Endodermal cell (in vitro differentiated cells): ENCODE data around the gene CCT6A. TPM values are rescaled to one million over a fixed set of nuclear protein-coding genes. Genes with fewer than 3 reads are reported as not detected.
"Not testable (repeated sequence)": the region's sequence is repeated elsewhere in the genome, so short reads cannot be mapped to it uniquely, and the experiment has no call there.

ENCODE experiments used
- DNase-seq: peaks from one replicate; pipeline ENCODE4 v3.0.0-alpha.2; 2017
- H3K27ac ChIP-seq: 2 replicates; pipeline ENCODE4 v1.5.1; 2013; ENCODE audit warnings: mild to moderate bottlenecking, low read depth, low read length, moderate library complexity
- H3K27me3 ChIP-seq: 2 replicates; pipeline ENCODE4 v1.6.1; 2013; ENCODE audit warnings: mild to moderate bottlenecking, low read length, moderate library complexity; ENCODE audit not compliant: insufficient read depth, control insufficient read depth, poor library complexity, severe bottlenecking
- H3K36me3 ChIP-seq: 2 replicates; pipeline ENCODE4 v1.7.0; 2013; ENCODE audit warnings: mild to moderate bottlenecking, low read length, moderate library complexity; ENCODE audit not compliant: control insufficient read depth, insufficient read depth
- H3K4me1 ChIP-seq: one replicate; pipeline ENCODE4 v1.7.0; 2013; ENCODE audit warnings: low read length; ENCODE audit not compliant: control insufficient read depth, insufficient read depth
- H3K4me3 ChIP-seq: 2 replicates; pipeline ENCODE4 v1.5.1; 2013; ENCODE audit warnings: mild to moderate bottlenecking, low read length, moderate library complexity
- H3K9ac ChIP-seq: 2 replicates; pipeline ENCODE4 v1.6.1; 2013; ENCODE audit warnings: mild to moderate bottlenecking, low read length, moderate library complexity; ENCODE audit not compliant: poor library complexity, severe bottlenecking; ENCODE audit errors: extremely low read depth
- H3K9me3 ChIP-seq: 2 replicates; pipeline ENCODE4 v1.6.1; 2013; ENCODE audit warnings: mild to moderate bottlenecking, low read length, moderate library complexity; ENCODE audit not compliant: control insufficient read depth
- H3K27ac Mint-ChIP-seq: 2 replicates; pipeline ENCODE4 v1.8.0; 2020; ENCODE audit warnings: mixed read lengths
- H3K27me3 Mint-ChIP-seq: 2 replicates; pipeline ENCODE4 v1.8.0; 2021; ENCODE audit warnings: mild to moderate bottlenecking, mixed read lengths; ENCODE audit not compliant: insufficient read depth
- H3K36me3 Mint-ChIP-seq: 2 replicates; pipeline ENCODE4 v1.8.0; 2020; ENCODE audit warnings: low read depth, mixed read lengths
- H3K4me1 Mint-ChIP-seq: 2 replicates; pipeline ENCODE4 v1.8.0; 2020; ENCODE audit warnings: mixed read lengths
- H3K4me3 Mint-ChIP-seq: 2 replicates; pipeline ENCODE4 v1.8.0; 2020; ENCODE audit warnings: mild to moderate bottlenecking, moderate library complexity, mixed read lengths
- H3K9me3 Mint-ChIP-seq: 2 replicates; pipeline ENCODE4 v1.8.0; 2020; ENCODE audit warnings: mild to moderate bottlenecking, mixed read lengths
- CTCF ChIP-seq: fragments of 200-600 bp; sonication (generic); conservative IDR thresholded peaks from 2 replicates; pipeline ENCODE4 v1.5.0; 2021; ENCODE audit warnings: antibody characterized with exemption, mild to moderate bottlenecking
- WGBS, 2 experiments: methylation state at CpG; one replicate each; pipeline versions ENCODE4 v1.1.5 to v1.1.7; 2013; ENCODE audit warnings: missing lambda C conversion rate in 2 of 2, mixed read lengths in 1 of 2; ENCODE audit not compliant: insufficient coverage in 1 of 2, insufficient read length in 1 of 2; 5-methylcytosine and 5-hydroxymethylcytosine counted together
- total RNA-seq, 2 donors: library from RNA; stranded (reverse); fragmentation: NEBNext Ultra II Directional in 1 of 2; extraction: Animal tissue kit (Norgen Biotek cat#: 25700) in 1 of 2; gene quantifications; 2 replicates in 1 of 2; 3 replicates in 1 of 2; pipeline ENCODE4 v1.2.1, GENCODE V29; 2021

Gene CCT6A
- total RNA-seq, 2 donors from 2014 or later = 225 to 230 TPM

GRCh38 chr7:56092789-56093531, 41.4 kb downstream of the CCT6A start, which contains the start of gene PHKG1:
TSS of gene PHKG1 (minus strand) at chr7:56092952. CDS start at chr7:56088941, 4,011 bp downstream.
- Mint-ChIP-seq H3K9me3 (peaks cover 22% of the 10 kb centered on the region), H3K4me3 (no peak within 1 kb of the TSS), H3K27ac (no peak within 1 kb of the TSS), H3K4me1 (no peaks in the 10 kb centered on the region), H3K27me3 (no peaks in the 10 kb centered on the region), H3K36me3 (peaks cover 7% of the 10 kb centered on the region)
- DNase-seq = peak; percentile 80
- Histone ChIP-seq H3K27ac (no peak within 1 kb of the TSS), H3K4me1 (no peaks in the 10 kb centered on the region), H3K9me3 (no peaks in the 10 kb centered on the region), H3K27me3 (no peaks in the 10 kb centered on the region), H3K9ac (no peak within 1 kb of the TSS), H3K4me3 (no peak within 1 kb of the TSS), H3K36me3 (no peaks in the 10 kb centered on the region)
- peak; percentile 63 for TF ChIP-seq CTCF
- 86 to 92% methylated on average over 14 to 19 of the region's 19 CpGs for WGBS, 2 experiments

GRCh38 chr7:56097700-56098099, 46.1 kb downstream of the CCT6A start:
- H3K36me3 ChIP-seq = peaks cover 34% of the 10 kb centered on the region
- H3K4me3 Mint-ChIP-seq = no peak overlapping the region
- no peaks in the 10 kb centered on the region for H3K4me1 Mint-ChIP-seq
- H3K36me3 Mint-ChIP-seq = no peaks in the 10 kb centered on the region
- 88 to 90% methylated on average over 4 to 5 of the region's 5 CpGs for WGBS, 2 experiments
- no peak overlapping the region for H3K27ac ChIP-seq
- H3K9ac ChIP-seq = no peak overlapping the region
- no peak overlapping the region for H3K4me3 ChIP-seq
- no peak overlapping the region for H3K27ac Mint-ChIP-seq
- no peak for DNase-seq
- H3K9me3 ChIP-seq = no peaks in the 10 kb centered on the region
- H3K9me3 Mint-ChIP-seq = peaks cover 55% of the 10 kb centered on the region
- no peaks in the 10 kb centered on the region for H3K27me3 ChIP-seq
- H3K4me1 ChIP-seq = no peaks in the 10 kb centered on the region
- TF ChIP-seq CTCF = no peak
- no peaks in the 10 kb centered on the region for H3K27me3 Mint-ChIP-seq

DNA sequence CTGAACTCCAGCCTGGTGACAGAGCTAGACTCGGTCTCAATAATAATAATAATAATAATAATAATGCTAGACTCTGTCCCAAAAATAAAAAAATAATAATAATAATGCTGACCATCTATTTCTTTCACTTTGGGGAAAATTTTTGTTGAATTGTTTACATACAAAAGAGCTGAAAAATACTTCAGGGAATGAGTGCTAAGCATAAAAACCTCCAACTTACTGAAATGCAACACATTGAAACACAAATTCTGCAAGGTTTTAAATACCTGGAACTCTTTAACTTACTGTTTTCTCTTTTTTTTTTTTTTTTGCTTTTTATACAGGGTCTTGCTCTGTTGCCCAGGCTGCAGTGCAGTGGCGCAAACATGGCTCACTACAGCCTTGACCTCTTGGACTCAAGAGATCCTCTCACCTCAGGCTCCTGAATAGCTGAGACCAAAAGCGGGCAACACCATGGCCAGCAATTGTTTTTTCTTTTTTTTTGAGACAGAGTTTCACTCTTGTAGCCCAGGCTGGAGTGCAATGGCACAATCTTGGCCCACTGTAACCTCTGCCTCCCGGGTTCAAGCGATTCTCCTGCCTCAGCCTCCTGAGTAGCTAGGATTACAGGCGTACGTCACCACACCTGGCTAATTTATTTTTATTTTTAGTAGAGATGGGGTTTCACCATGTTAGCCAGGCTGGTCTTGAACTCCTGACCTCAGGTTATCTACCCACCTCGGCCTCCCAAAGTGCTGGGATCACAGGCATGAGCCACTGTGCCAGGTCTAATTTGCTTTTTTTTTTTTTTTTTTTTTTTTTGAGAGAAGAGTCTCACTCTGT, 46.8 kb downstream of the CCT6A start:
- H3K4me1 ChIP-seq, H3K4me1 Mint-ChIP-seq, H3K27me3 Mint-ChIP-seq, DNase-seq, H3K4me3 Mint-ChIP-seq, H3K27ac ChIP-seq, H3K27ac Mint-ChIP-seq, H3K27me3 ChIP-seq, H3K9me3 ChIP-seq, H3K4me3 ChIP-seq, H3K9ac ChIP-seq, H3K36me3 Mint-ChIP-seq: not testable (repeated sequence)
- 83 to 95% methylated on average over 1 to 6 of the region's 8 CpGs for WGBS, 2 experiments
- H3K36me3 ChIP-seq = peaks cover 40% of the 10 kb centered on the region
- H3K9me3 Mint-ChIP-seq = peaks cover 55% of the 10 kb centered on the region
